Parathyroid adenoma (tissue), 2 donors: ENCODE measurements around the gene NMD3.

ENCODE experiments used
- H2AFZ ChIP-seq: fragments of 300-600 bp; sonication (generic); one replicate; pipeline ENCODE4 v1.7.0; 2017; ENCODE audit warnings: antibody characterized with exemption, mild to moderate bottlenecking
- H3K27ac ChIP-seq: fragments of 300-600 bp; sonication (generic); one replicate; pipeline ENCODE4 v1.7.0; 2017
- H3K27me3 ChIP-seq: fragments of 300-600 bp; sonication (generic); one replicate; pipeline ENCODE4 v1.7.0; 2017; ENCODE audit warnings: low read length; ENCODE audit not compliant: control insufficient read depth, insufficient read depth
- H3K36me3 ChIP-seq: fragments of 300-600 bp; sonication (generic); one replicate; pipeline ENCODE4 v1.7.0; 2017; ENCODE audit warnings: low read length; ENCODE audit not compliant: control insufficient read depth, insufficient read depth
- H3K4me1 ChIP-seq: fragments of 300-600 bp; sonication (generic); one replicate; pipeline ENCODE4 v1.7.0; 2017; ENCODE audit warnings: control low read depth
- H3K4me2 ChIP-seq: fragments of 300-600 bp; sonication (generic); one replicate; pipeline ENCODE4 v1.7.0; 2017; ENCODE audit warnings: low read length
- H3K4me3 ChIP-seq: fragments of 300-600 bp; sonication (generic); one replicate; pipeline ENCODE4 v1.7.0; 2017; ENCODE audit warnings: low read depth, low read length
- H3K79me2 ChIP-seq: fragments of 300-600 bp; sonication (generic); one replicate; pipeline ENCODE4 v1.7.0; 2017; ENCODE audit warnings: control low read depth
- H3K9ac ChIP-seq: fragments of 300-600 bp; sonication (generic); one replicate; pipeline ENCODE4 v1.7.0; 2017; ENCODE audit warnings: mild to moderate bottlenecking
- H3K9me3 ChIP-seq: fragments of 300-600 bp; sonication (generic); one replicate; pipeline ENCODE4 v1.7.0; 2017; ENCODE audit warnings: low read length; ENCODE audit not compliant: control insufficient read depth
- CTCF ChIP-seq: fragments of 300-600 bp; sonication (generic); IDR thresholded peaks from one replicate; pipeline ENCODE4 v1.7.0; 2017; ENCODE audit warnings: antibody characterized with exemption, mild to moderate bottlenecking
- donor health status: primary hyperparathyroidism.

Gene NMD3

GRCh38 chr3:161208931-161209330 is 12.2 kb upstream of the NMD3 start:
- Histone ChIP-seq H3K4me1 (no peaks in the 10 kb centered on the region), H3K4me2 (no peak overlapping the region), H3K79me2 (no peaks in the 10 kb centered on the region), H3K36me3 (no peaks in the 10 kb centered on the region), H3K9ac (no peak overlapping the region), H3K27ac (no peak overlapping the region), H2AFZ (no peak overlapping the region), H3K4me3 (no peak overlapping the region), H3K9me3 (no peaks in the 10 kb centered on the region), H3K27me3 (no peaks in the 10 kb centered on the region)
- no peak for TF ChIP-seq CTCF

- H3K4me1 ChIP-seq, result no peaks in the 10 kb centered on the region
- H3K36me3 ChIP-seq, result no peaks in the 10 kb centered on the region
- no peak for TF ChIP-seq CTCF
- H3K9ac ChIP-seq, result no peak overlapping the region
- H3K27me3 ChIP-seq, result no peaks in the 10 kb centered on the region
- no peak overlapping the region for H3K27ac ChIP-seq
- no peaks in the 10 kb centered on the region for H3K9me3 ChIP-seq
- H2AFZ ChIP-seq, result no peak overlapping the region
- no peak overlapping the region for H3K4me2 ChIP-seq
- no peaks in the 10 kb centered on the region for H3K79me2 ChIP-seq
- no peak overlapping the region for H3K4me3 ChIP-seq
Measured at GRCh38 chr3:161212171-161212771, 8.8 kb upstream of the NMD3 start.

GRCh38 chr3:161212906-161213305 is 8.2 kb upstream of the NMD3 start:
- no peak for TF ChIP-seq CTCF
- Histone ChIP-seq H3K36me3 (no peaks in the 10 kb centered on the region), H3K4me3 (no peak overlapping the region), H3K9me3 (no peaks in the 10 kb centered on the region), H3K4me2 (no peak overlapping the region), H3K27ac (no peak overlapping the region), H2AFZ (no peak overlapping the region), H3K79me2 (no peaks in the 10 kb centered on the region), H3K4me1 (no peaks in the 10 kb centered on the region), H3K27me3 (no peaks in the 10 kb centered on the region), H3K9ac (no peak overlapping the region)

GRCh38 chr3:161213644-161214043 is 7.5 kb upstream of the NMD3 start:
- no peak overlapping the region for H3K27ac ChIP-seq
- no peaks in the 10 kb centered on the region for H3K4me1 ChIP-seq
- H3K9me3 ChIP-seq, result no peaks in the 10 kb centered on the region
- H3K79me2 ChIP-seq, result no peaks in the 10 kb centered on the region
- no peak overlapping the region for H3K4me3 ChIP-seq
- no peak overlapping the region for H2AFZ ChIP-seq
- no peak overlapping the region for H3K9ac ChIP-seq
- no peaks in the 10 kb centered on the region for H3K36me3 ChIP-seq
- no peak overlapping the region for H3K4me2 ChIP-seq
- H3K27me3 ChIP-seq, result no peaks in the 10 kb centered on the region
- TF ChIP-seq CTCF, result no peak

- H2AFZ ChIP-seq, result no peak overlapping the region
- no peaks in the 10 kb centered on the region for H3K9me3 ChIP-seq
- no peak overlapping the region for H3K27ac ChIP-seq
- TF ChIP-seq CTCF, result no peak
- H3K9ac ChIP-seq, result no peak overlapping the region
- no peak overlapping the region for H3K4me2 ChIP-seq
- H3K4me3 ChIP-seq, result no peak overlapping the region
- H3K36me3 ChIP-seq, result no peaks in the 10 kb centered on the region
- no peaks in the 10 kb centered on the region for H3K4me1 ChIP-seq
- no peaks in the 10 kb centered on the region for H3K79me2 ChIP-seq
- no peaks in the 10 kb centered on the region for H3K27me3 ChIP-seq
Measured at GRCh38 chr3:161215185-161215584, 5.9 kb upstream of the NMD3 start.
